Right forelimb (tissue), 1 donor: ENCODE results near the gene SH2B2.

Source experiments
- DNase-seq: peaks from one replicate; pipeline ENCODE4 v3.0.0-alpha.2; 2018

Gene SH2B2

GRCh38 chr7:102268635-102269034, 18.0 kb upstream of the SH2B2 start:
- DNase-seq = no peak

GRCh38 chr7:102270178-102270887, 16.3 kb upstream of the SH2B2 start:
- DNase-seq = no peak

DNA sequence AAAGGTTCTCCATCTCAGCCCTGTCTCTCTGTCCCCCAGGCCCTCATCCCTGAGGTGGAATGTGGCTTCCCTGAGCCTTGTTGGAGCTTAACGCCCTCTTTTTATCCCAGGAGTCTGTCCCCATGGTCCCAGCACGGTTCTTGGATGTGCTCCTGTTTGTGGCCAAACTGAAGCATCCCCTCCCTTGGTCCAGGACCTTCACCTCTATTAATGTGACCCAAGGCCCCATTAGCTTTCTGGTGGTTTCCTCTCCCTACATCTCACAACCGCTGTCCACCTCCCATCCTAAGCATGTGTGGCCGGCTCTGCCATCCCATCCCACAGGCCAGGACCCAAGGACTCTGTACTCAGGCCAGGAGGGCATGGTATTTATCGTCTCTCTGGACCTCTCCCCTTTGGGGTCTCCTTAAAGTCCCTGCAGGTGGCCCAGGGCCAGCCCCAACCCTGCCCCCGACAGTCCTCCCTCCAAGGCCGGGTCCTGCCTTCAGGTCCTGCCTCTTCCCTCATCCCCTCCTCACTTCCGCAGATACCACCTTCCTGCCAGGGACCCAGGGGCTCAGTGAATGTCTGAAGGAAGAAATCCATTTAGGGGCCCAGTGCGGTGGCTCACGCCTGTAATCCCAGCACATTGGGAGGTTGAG, 15.4 kb upstream of the SH2B2 start:
- no peak for DNase-seq

GRCh38 chr7:102272075-102272916, 14.4 kb upstream of the SH2B2 start:
- peak; percentile 86 for DNase-seq

DNA sequence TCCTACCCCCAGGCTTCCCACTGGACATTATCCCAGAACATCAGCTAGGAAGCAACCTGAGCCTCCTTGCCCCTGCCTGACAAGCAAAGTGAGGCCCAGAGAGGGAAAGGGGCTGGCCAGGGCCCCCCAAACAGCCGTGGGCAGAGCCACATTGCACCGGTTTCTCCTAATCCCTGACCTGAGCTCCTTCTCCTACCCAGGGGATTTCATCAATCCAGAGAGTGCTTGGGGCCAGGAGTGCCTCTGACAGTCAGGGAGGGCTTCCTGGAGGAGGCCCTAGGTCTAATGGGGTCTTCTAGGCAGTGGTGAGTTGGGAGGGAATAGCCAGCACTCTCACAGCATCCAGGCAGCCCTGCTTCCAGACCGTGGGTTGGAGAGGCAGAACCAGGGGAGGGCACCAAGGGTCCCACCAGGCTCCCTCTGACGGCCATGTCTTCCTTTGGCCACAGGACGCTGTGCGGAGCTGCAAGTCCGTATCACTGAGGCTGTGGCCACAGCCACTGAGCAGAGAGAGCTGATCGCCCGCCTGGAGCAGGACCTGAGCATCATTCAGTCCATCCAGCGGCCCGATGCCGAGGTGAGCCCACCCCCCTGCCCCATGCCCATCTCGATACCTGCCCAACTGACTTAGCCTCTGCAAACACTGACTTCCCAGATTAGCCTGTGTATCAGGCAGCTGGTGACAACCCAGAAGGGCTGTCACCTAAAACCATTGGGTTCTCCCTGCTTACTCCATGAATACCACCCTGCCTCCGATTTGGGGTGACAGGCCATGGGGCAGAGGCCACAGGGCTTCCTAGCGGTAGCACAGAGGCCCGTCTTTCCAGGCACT, 13.5 kb upstream of the SH2B2 start:
- peak; percentile 36 for DNase-seq

DNA sequence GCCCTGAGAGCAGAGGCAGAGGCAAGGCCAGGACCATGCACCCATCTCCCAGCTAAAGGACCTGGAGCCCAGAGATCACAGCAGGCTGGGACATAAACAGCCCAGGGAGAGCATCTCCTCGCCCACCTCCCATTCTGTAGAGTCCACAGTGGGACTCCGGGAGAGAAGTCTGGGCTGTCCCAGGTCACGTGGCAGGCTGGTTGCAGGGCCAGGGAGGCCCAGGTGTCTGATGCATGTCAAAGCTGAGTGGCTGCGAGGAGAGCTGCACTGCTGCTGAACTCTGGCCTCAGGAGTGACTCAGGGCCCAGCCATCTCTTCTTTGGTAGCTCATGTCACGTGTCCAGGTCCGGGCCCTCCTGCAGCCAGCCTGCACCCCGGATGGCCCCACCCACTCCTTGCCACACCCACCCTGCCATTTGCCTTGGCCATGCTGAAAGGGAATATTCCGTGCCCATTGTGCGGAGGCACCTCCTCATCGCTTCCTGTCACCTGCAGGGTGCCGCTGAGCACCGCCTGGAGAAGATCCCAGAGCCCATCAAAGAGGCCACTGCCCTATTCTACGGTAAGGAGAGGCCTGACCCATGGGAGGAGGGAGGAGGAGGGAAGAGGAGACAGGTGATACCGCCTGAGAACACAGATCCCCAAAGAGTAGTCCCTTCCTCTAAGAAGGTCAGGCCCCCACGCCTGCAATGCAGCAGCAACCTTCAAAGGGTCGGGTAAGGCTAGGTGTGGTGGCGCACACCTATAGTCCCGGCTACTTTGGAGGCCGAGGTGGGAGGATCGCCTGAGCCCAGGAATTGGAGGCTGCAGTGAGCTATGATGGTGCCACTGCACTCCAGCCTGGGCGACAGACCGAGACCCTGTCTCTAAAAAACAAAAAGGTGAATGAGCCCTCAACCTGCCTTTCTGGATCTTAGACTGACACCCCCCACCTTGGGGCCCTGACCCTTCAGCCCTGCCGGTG, 12.6 kb upstream of the SH2B2 start:
- no peak for DNase-seq

GRCh38 chr7:102275123-102275703, 11.5 kb upstream of the SH2B2 start:
- no peak for DNase-seq

- no peak for DNase-seq
Observed at GRCh38 chr7:102277901-102278300, 8.8 kb upstream of the SH2B2 start.

GRCh38 chr7:102279537-102280400, 6.9 kb upstream of the SH2B2 start:
- DNase-seq = peak; percentile 83

- DNase-seq = no peak
Observed at GRCh38 chr7:102280521-102280920, 6.1 kb upstream of the SH2B2 start.

DNA sequence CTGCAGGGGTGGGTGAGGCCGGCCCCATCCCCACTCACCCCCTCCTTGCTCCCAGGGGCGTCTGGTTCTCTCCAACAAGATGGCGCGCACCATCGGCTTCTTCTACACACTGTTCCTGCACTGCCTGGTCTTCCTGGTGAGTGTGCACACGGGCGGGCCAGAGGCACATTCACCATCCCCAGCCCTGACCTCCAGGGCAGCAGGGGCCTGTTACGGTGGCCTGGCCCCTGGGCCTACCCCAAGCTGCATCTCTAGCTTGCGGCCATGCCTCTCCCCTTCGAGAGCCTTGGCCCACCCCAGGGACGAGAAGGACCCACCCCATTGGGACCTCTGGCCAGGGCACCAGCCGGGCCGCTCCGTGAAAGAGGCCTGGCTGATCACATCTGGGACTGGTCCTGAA, 4.9 kb upstream of the SH2B2 start:
- no peak for DNase-seq

- no peak for DNase-seq
Observed at GRCh38 chr7:102282465-102283362, 4.0 kb upstream of the SH2B2 start.

GRCh38 chr7:102283477-102284189, 3.0 kb upstream of the SH2B2 start:
- no peak for DNase-seq

GRCh38 chr7:102284399-102284798, 2.3 kb upstream of the SH2B2 start:
- DNase-seq = no peak

- DNase-seq = no peak
Observed at GRCh38 chr7:102284891-102285539, 1.7 kb upstream of the SH2B2 start.

DNA sequence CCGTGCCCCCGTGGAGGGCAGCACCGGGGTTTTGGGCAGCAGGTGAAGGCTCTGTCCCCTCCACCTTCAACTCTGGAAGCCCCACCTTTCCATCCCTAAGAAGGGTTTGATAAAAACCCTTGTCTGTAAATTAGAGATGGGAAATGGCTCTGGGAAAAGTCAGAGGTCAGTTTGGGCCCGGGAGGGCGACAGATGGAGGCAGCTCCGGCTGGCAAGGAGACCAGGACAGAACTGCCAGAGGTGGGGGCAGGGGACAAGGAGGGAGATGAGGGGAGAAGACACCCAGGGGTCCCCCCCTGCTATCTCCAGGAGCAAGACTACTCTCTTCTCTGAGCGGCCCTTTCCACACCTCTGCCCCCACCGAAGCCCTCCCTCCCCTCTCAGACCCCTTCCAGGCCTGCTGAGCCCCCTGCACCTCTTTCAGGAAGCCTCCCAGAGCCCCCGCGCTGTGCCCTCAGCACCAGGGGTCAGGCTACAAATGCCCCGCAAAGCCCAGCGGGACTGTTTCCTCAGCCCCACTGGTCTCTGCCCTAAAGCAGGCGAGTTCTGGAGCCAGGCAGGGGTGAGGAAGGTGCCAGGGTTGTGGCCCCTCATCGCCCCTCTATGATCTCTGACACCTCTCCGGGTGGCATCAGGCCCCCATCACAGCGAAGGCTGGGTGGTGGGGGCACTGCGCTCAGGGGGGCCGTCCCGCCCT, 980 bp upstream of the SH2B2 start:
- DNase-seq = no peak
